ENCODE results near the gene DAZL.
"Not testable (repeated sequence)": the region's sequence is repeated elsewhere in the genome, so short reads cannot be mapped to it uniquely, and the experiment has no call there.

The DAZL gene, protein sequence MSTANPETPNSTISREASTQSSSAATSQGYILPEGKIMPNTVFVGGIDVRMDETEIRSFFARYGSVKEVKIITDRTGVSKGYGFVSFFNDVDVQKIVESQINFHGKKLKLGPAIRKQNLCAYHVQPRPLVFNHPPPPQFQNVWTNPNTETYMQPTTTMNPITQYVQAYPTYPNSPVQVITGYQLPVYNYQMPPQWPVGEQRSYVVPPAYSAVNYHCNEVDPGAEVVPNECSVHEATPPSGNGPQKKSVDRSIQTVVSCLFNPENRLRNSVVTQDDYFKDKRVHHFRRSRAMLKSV

GRCh38 chr3:16604887-16605602 lies at the start of gene DAZL:
Gene DAZL (minus strand): TSS chr3:16605423. CDS start chr3:16605205, 218 bp downstream.
- no peak for DNase-seq

DNA sequence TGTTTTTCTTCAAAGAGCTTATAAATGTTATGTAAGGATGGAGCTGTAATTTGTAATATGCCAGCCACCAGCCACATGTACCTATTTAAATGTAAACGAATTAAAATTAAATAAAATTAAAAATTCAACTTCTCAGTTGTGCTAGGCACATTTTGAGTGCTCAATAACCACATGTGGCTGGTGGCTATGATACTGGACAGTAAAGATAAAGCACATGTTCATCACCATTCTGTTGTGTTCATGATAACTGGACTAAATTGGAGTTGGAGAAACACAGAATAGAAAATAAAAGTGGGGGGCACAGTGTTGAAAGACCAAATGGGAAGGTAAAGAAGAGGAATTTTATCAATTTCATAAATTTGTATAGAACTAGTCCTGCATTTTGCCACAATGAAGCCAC lies 49.8 kb upstream of the DAZL start:
- no peak for DNase-seq

DNA sequence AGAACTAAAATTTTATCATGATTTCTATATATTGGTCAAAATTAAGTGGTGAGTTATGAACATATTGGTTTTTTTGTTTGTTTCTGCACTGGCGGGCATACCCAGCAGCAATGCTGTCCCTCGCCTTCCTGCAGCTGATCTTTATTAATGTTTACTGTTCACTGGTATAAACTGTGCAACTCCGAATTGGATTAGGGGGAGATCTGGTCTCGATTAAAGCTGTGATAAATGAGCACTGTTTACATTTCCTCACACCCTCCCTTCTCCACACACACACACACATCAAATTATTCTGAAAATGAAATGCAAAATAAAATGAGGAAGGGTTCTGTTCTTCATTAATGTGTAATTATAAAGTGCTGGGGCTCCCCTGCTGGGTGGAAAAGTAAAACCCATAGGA lies 48.5 kb upstream of the DAZL start:
- no peak for DNase-seq

GRCh38 chr3:16647668-16648067 lies 42.4 kb upstream of the DAZL start:
- no peak for DNase-seq

- no peak for DNase-seq
These were observed 34.6 kb upstream of the DAZL start for GRCh38 chr3:16639806-16640205.

- no peak for DNase-seq
These were observed 28.7 kb upstream of the DAZL start for GRCh38 chr3:16633948-16634347.

GRCh38 chr3:16632395-16632794 lies 27.2 kb upstream of the DAZL start:
- DNase-seq, result no peak

- DNase-seq, result no peak
These were observed 13.5 kb upstream of the DAZL start for GRCh38 chr3:16618721-16619120.

- DNase-seq, result not testable (repeated sequence)
These were observed 11.9 kb upstream of the DAZL start for GRCh38 chr3:16617155-16617554.

DNA sequence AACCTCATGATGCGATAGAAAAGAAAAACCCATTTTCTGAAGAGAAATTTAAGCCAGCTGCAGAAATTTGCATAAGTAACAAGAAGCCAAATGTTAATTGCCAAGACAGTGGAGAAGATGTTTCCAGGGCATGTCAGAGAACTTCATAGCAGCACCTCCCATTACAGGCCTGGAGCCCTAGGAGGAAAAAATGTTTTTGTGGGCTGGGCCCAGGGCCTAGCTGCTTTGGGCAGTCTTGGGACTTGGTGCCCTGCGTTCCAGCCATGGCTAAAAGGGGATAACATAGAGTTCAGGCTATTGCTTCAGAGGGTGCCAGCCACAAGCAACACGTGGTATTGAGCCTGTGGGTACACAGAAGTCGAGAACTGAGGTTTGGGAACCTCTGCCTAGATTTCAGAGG lies 10.9 kb upstream of the DAZL start:
- DNase-seq, result no peak

DNA sequence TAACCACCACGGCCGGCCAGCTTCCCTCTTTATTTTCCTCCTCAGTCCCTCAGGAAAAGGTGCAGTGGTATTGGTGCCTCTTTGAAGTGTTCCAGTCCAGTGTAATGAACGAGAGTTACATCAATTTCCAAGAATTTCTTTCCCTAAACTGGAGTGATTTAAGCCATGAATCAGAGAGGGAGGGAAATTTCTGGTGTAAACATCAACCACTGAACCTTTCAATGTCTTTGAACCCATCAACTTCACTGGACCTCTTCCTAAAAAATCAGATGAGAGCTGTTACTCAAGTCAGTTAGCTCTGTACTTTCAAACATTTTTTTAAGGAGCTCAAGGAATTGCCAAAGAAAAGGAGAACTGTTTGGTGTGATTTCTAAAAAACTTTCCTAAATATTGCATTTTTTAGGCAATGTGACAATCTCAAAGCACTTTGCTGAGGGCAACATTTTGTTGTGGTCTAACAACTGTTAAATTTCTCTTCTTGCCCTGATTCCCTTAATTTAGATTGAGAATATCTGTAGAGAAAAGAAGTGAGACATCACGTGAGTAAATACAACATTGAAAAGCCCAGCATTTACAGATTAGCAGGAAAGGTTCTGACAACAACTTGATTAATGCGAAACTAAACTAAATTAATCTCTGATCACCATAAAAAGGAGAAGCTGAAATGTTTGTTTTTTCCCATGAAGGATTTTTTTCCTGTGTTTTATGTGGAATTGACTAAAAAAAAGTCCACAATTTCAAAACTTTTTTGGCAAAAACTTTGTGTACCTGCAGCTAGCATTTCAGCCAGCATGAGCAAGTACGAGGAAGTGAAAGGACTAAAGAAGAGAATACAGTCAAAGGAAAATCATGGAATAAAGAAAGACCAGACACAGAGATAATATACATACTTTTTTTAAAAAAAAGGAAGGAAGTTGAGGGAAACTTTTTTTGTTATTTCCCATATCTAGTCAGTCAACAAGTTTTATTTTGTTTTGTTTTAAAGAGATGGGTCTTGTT lies 9.1 kb upstream of the DAZL start:
- no peak for DNase-seq

DNA sequence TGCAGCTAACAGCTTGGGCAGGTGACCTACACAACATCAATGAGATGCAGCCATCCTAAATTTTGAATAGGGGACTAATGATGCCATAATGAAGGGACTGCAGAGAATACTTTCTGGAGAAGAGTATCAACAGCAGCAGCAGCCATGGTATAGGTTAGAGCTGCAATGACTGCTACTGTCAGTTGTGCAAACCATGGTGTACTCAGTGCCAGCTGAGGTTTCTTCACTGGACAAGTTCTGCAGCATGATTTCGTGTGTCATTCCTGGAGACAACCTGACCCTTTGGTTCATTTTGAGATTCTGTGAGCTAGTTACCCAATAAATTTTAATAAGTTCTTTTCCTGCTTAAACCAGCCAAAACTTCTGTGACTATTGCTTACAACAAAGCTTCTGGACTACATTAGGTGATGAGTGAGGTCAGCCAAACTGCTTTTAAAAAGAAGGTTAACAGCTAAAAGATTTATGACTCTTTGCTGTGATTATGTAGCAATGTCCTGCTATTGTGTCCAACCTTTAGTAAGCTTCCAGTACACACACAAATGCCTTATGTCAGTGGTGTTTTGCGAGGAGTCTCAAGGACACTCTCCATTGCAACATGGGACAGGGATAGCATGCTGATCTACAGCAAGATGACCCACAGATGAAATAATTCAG lies 4.8 kb upstream of the DAZL start:
- no peak for DNase-seq

- no peak for DNase-seq
These were observed 3.6 kb upstream of the DAZL start for GRCh38 chr3:16608816-16609215.

GRCh38 chr3:16607718-16608117 lies 2.5 kb upstream of the DAZL start:
- DNase-seq, result no peak

DNA sequence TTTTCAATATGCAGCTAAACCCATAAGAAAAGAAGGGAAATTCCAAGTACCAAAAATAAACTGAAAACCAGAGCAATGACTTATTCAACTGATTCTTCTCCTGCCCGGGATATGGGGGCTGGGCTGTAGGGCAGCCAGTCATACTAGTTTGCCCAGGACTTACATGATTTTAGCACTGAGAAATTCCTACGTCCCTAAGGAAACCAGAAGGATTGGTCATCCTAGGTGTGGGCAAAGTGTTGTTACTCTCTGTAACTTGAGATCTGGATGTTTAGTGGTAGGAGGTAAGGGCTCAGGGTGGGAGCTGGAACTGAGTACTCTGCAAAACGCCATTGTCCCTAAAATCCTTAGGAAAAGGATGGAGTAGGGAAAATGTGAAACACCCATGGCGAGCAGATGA lies 1.2 kb upstream of the DAZL start:
- DNase-seq, result no peak

GRCh38 chr3:16605966-16606365 lies 743 bp upstream of the DAZL start:
- DNase-seq, result no peak

DNA sequence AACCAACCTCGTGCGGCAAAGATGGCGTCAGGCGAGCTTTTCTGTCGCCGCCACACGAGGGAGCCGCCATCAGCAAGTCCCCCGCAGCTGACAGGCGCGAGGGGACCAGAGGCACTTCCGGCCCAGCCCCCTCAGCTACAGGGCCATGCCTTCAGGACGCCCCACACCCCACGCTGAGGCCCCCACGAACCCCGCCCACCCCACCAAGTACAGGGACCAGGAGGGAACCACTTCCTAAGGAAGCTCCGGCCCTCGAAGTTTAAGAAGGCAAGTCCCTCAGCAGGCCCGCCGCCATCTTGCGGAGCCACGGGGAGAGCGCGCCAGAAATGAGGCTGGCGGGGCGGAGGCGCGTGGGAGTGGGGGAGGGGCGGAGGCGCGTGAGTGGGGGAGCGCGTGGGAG lies 790 bp downstream of the DAZL start:
- DNase-seq, result no peak

- no peak for DNase-seq
These were observed 3.7 kb downstream of the DAZL start for GRCh38 chr3:16601537-16602005.

DNA sequence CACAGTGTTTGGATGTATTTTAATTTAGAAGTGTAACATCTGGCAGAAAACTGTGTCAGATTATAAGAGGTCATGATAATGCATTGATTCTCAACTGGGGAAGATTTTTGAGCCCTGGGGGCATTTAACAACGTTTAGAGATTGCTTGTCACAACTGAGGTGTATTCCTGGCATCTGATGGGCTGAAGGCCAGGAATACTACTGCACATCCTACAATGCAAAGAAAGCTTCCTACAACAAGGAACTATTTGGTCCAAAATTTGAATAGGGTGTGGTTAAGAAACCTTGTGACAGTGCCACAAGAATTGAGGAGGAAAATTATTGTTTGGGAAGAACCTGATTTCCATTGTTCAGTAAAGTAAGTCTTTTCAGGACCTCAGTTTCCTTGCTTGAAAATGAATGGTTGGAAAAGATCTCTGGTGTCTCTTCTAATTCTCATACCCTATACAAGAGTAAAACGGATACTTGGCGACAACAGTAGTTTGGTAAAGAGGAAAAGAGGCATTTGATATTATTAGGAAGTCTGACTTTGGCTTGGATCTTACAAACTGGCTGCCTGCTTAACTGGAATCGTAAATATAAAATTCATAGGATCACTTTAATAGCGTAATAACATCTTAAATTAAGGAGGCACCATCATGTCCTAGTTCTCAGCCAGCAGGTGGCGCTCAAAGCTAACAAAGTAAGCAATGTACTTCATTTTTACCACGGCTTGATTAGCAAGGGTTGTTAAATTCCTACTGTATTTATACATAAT lies 4.3 kb downstream of the DAZL start:
- DNase-seq, result peak; percentile 72 to 84

DNA sequence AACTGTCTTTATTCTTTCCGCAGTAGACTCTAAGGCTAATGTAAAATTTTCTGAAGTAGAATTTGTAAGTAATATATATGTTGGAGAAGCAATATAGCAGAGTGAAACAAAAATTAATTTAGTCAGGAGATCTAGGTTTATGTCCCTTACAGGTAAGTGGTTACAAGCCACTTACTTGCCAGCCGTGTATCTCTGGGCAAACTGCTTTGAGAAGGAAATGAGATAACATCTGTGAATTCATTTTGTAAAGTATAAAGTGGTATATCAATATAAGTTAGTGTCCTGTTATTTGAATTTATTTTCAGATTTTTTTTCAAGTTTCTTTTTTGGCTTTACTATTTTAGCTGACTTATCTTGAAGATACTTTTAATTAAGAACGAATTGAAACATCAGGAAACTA lies 5.5 kb downstream of the DAZL start:
- DNase-seq, result no peak

- no peak for DNase-seq
These were observed 8.7 kb downstream of the DAZL start for GRCh38 chr3:16596352-16597032.

Data from stimulated activated CD4-positive, alpha-beta T cell treated with anti-CD3 and anti-CD28 coated beads, Interleukin-4, amount 100 ng/mL, for 4 hours (primary cell).